SK-N-SH (cell line): ENCODE results near the gene NEAT1. TPM values are rescaled to one million over a fixed set of nuclear protein-coding genes. Genes with fewer than 3 reads are reported as not detected.
A peak's percentile ranks its signal among the peaks of the same experiment; 100 is the strongest.

Source experiments
- CTCF ChIA-PET: fragments of 300-600, 350-600 bp; formaldehyde crosslinking; extraction: SDS; loops from one replicate; lab custom pipeline; 2021; lab: Yijun Ruan, JAX
- POLR2A ChIA-PET: fragments of 350-600 bp; sonication (Branson Sonifier 250); formaldehyde crosslinking; extraction: SDS; loops from one replicate; lab custom pipeline; 2020; ENCODE audit warnings: antibody characterized with exemption, inconsistent platforms; lab: Yijun Ruan, JAX
- DNase-seq: peaks from one replicate; pipeline ENCODE4 v3.0.0; 2012
- H2AFZ ChIP-seq: fragments of 200-600 bp; sonication (generic); 2 replicates; pipeline ENCODE4 v1.8.1; 2016; ENCODE audit warnings: antibody characterized with exemption, mild to moderate bottlenecking, low read depth
- H3F3A ChIP-seq: fragments of 200-600 bp; sonication (generic); replicated peaks from 2 replicates; pipeline ENCODE3; 2016; ENCODE audit warnings: antibody characterized with exemption, mild to moderate bottlenecking; ENCODE audit not compliant: insufficient read depth
- H3K27ac ChIP-seq, 2 experiments: fragments of 200-500 bp in 1 of 2; fragments of 200-600 bp in 1 of 2; sonication (Bioruptor generic) in 1 of 2; sonication (generic), shearing (Covaris generic) in 1 of 2; 2 replicates each; pipeline versions ENCODE4 v1.5.1 to v1.6.1; 2014 to 2016; ENCODE audit warnings: low read depth in 2 of 2, inconsistent platforms in 1 of 2, low read length in 1 of 2, mild to moderate bottlenecking in 1 of 2, mixed read lengths in 1 of 2
- H3K27me3 ChIP-seq: fragments of 200-600 bp; sonication (generic), shearing (Covaris generic); 2 replicates; pipeline ENCODE4 v1.6.1; 2016; ENCODE audit warnings: mixed run types; ENCODE audit not compliant: insufficient read depth
- H3K36me3 ChIP-seq, 2 experiments: fragments of 200-500 bp in 1 of 2; fragments of 200-600 bp in 1 of 2; sonication (Bioruptor generic) in 1 of 2; sonication (generic) in 1 of 2; replicated peaks in 1 of 2; 2 replicates each; pipeline versions ENCODE3 to v1.5.1; 2014 to 2016; ENCODE audit warnings: low read length in 1 of 2, mild to moderate bottlenecking in 1 of 2; ENCODE audit not compliant: insufficient read depth in 2 of 2, control insufficient read depth in 1 of 2
- H3K4me1 ChIP-seq, 2 experiments: fragments of 200-500 bp in 1 of 2; fragments of 200-600 bp in 1 of 2; sonication (Bioruptor generic) in 1 of 2; sonication (generic), shearing (Covaris generic) in 1 of 2; 2 replicates each; pipeline versions ENCODE4 v1.5.1 to v1.6.1; 2014 to 2016; ENCODE audit warnings: low read depth in 1 of 2, low read length in 1 of 2, mixed run types in 1 of 2; ENCODE audit not compliant: insufficient read depth in 2 of 2, control insufficient read depth in 1 of 2
- H3K4me2 ChIP-seq: fragments of 200-600 bp; sonication (generic), shearing (Covaris generic); 2 replicates; pipeline ENCODE4 v1.6.1; 2017; ENCODE audit warnings: mixed run types
- H3K4me3 ChIP-seq, 2 experiments: fragments of 200-500 bp in 1 of 2; fragments of 200-600 bp in 1 of 2; sonication (Bioruptor generic) in 1 of 2; sonication (generic), shearing (Covaris generic) in 1 of 2; 2 replicates each; pipeline versions ENCODE4 v1.5.1 to v1.8.1; 2014 to 2016; ENCODE audit warnings: low read depth in 2 of 2, inconsistent platforms in 1 of 2, low read length in 1 of 2, mild to moderate bottlenecking in 1 of 2, mixed read lengths in 1 of 2, moderate library complexity in 1 of 2
- H3K79me2 ChIP-seq: fragments of 200-600 bp; sonication (generic); 2 replicates; pipeline ENCODE4 v1.8.1; 2017; ENCODE audit warnings: mild to moderate bottlenecking; ENCODE audit not compliant: insufficient read depth
- H3K9ac ChIP-seq: fragments of 200-600 bp; sonication (generic); 2 replicates; pipeline ENCODE4 v1.6.1; 2017; ENCODE audit warnings: mixed run types
- H3K9me2 ChIP-seq: fragments of 200-600 bp; sonication (generic); 2 replicates; pipeline ENCODE4 v1.6.1; 2017; ENCODE audit warnings: mixed run types
- H3K9me3 ChIP-seq: fragments of 200-600 bp; sonication (generic); 2 replicates; pipeline ENCODE4 v1.6.1; 2017; ENCODE audit warnings: mixed run types, mild to moderate bottlenecking, moderate library complexity
- H4K20me1 ChIP-seq: fragments of 200-600 bp; sonication (generic); 2 replicates; pipeline ENCODE4 v1.6.1; 2017; ENCODE audit warnings: mild to moderate bottlenecking, mixed run types; ENCODE audit not compliant: insufficient read depth
- CHD2 ChIP-seq: fragments of 150-350 bp; IDR thresholded peaks from 2 replicates; pipeline ENCODE4 v1.6.1; 2018; ENCODE audit warnings: low read length; ENCODE audit not compliant: partially characterized antibody
- ELF1 ChIP-seq: IDR thresholded peaks from 2 replicates; pipeline ENCODE4 v1.4.0; 2012
- EP300 ChIP-seq, 2 experiments: IDR thresholded peaks; 2 replicates each; pipeline versions ENCODE4 v1.4.0 to v1.6.1; 2012; ENCODE audit warnings: borderline replicate concordance in 1 of 2, low read depth in 1 of 2, low read length in 1 of 2
- EZH2phosphoT487 ChIP-seq: fragments of 200-600 bp; sonication (generic); IDR thresholded peaks from 2 replicates; pipeline ENCODE4 v1.6.1; 2017; ENCODE audit warnings: low read depth, mixed run types, mild to moderate bottlenecking, antibody characterized with exemption, moderate library complexity, borderline replicate concordance
- FOSL2 ChIP-seq: IDR thresholded peaks from 2 replicates; pipeline ENCODE4 v1.4.0; 2012; ENCODE audit warnings: low read depth, mild to moderate bottlenecking, moderate library complexity, borderline replicate concordance
- FOXJ3 ChIP-seq: sonication (generic); formaldehyde crosslinking; IDR thresholded peaks from 2 replicates; pipeline ENCODE4 v1.5.1; 2020; ENCODE audit warnings: mild to moderate bottlenecking, missing genetic modification reagents
- FOXM1 ChIP-seq: IDR thresholded peaks from 2 replicates; pipeline ENCODE4 v1.4.0; 2012; ENCODE audit warnings: low read depth, mild to moderate bottlenecking
- GATA2 ChIP-seq: sonication (generic); formaldehyde crosslinking; IDR thresholded peaks from 2 replicates; pipeline ENCODE4 v1.5.0; 2020; ENCODE audit warnings: mild to moderate bottlenecking, missing genetic modification reagents
- IRF3 ChIP-seq: fragments of 150-350 bp; IDR thresholded peaks from 2 replicates; pipeline ENCODE4 v1.6.1; 2016; ENCODE audit warnings: mild to moderate bottlenecking, low read depth, low read length
- JUND ChIP-seq: IDR thresholded peaks from 2 replicates; pipeline ENCODE4 v1.4.0; 2012
- MAX ChIP-seq: IDR thresholded peaks from 2 replicates; pipeline ENCODE4 v1.4.0; 2012; ENCODE audit warnings: low read depth
- MEF2A ChIP-seq: IDR thresholded peaks from 2 replicates; pipeline ENCODE4 v1.4.0; 2012; ENCODE audit warnings: low read depth, borderline replicate concordance
- MXI1 ChIP-seq: IDR thresholded peaks from 2 replicates; pipeline ENCODE4 v1.6.1; 2012; ENCODE audit warnings: mild to moderate bottlenecking, low read depth, low read length, improper control_type of control experiment
- NFIC ChIP-seq: IDR thresholded peaks from 2 replicates; pipeline ENCODE4 v1.4.0; 2012; ENCODE audit warnings: borderline replicate concordance
- NRF1 ChIP-seq: IDR thresholded peaks from 2 replicates; pipeline ENCODE4 v1.6.1; 2012; ENCODE audit warnings: low read depth, mild to moderate bottlenecking, low read length
- POLR2AphosphoS5 ChIP-seq: IDR thresholded peaks from 2 replicates; pipeline ENCODE4 v1.6.1; 2012; ENCODE audit warnings: low read depth, low read length
- RAD21 ChIP-seq: IDR thresholded peaks from 2 replicates; pipeline ENCODE4 v1.6.1; 2012; ENCODE audit warnings: mild to moderate bottlenecking, low read length
- REST ChIP-seq: IDR thresholded peaks from 2 replicates; pipeline ENCODE4 v1.6.1; 2012; ENCODE audit warnings: mild to moderate bottlenecking, low read depth, low read length, moderate library complexity
- RXRA ChIP-seq: IDR thresholded peaks from 2 replicates; pipeline ENCODE4 v1.4.0; 2012; ENCODE audit warnings: low read depth, mild to moderate bottlenecking, borderline replicate concordance
- SIN3A ChIP-seq: IDR thresholded peaks from 2 replicates; pipeline ENCODE4 v1.6.1; 2012; ENCODE audit warnings: low read depth, mild to moderate bottlenecking, low read length, moderate library complexity, borderline replicate concordance
- TCF12 ChIP-seq: IDR thresholded peaks from 2 replicates; pipeline ENCODE4 v1.4.0; 2012
- TEAD4 ChIP-seq: IDR thresholded peaks from 2 replicates; pipeline ENCODE4 v1.4.0; 2012; ENCODE audit warnings: mild to moderate bottlenecking, borderline replicate concordance; ENCODE audit not compliant: insufficient read depth
- USF1 ChIP-seq: IDR thresholded peaks from 2 replicates; pipeline ENCODE4 v1.4.0; 2012; ENCODE audit warnings: low read depth, borderline replicate concordance
- YY1 ChIP-seq: IDR thresholded peaks from 2 replicates; pipeline ENCODE4 v1.4.0; 2012; ENCODE audit warnings: low read depth, mild to moderate bottlenecking
- ZBTB33 ChIP-seq: IDR thresholded peaks from 2 replicates; pipeline ENCODE4 v1.4.0; 2012; ENCODE audit warnings: low read depth, borderline replicate concordance
- WGBS: methylation state at CpG from one replicate; pipeline ENCODE4 v1.1.6; 2017; ENCODE audit warnings: low lambda C conversion rate; 5-methylcytosine and 5-hydroxymethylcytosine counted together
- polyA plus RNA-seq, 3 experiments: library from polyadenylated mRNA; depleted of rRNA; stranded (reverse); fragments of >200 nt; gene quantifications; 2 replicates each; pipeline ENCODE4 v1.2.3, GENCODE V29; 2012

Gene NEAT1
- polyA plus RNA-seq, 1 of the 3 experiments (the other 2 are of a cell fraction), result 435 TPM

GRCh38 chr11:65420979-65421793, 1.4 kb upstream of the NEAT1 start:
- H3K4me3 ChIP-seq, result peak overlapping the region; percentile 77 to 83
- H3K4me2 ChIP-seq, result peak overlapping the region; percentile 94
- POLR2A ChIA-PET, result interaction anchor here (0.6 to 17.2 kb wide), 5 partner anchors 34 to 116 kb away, joined by 3 to 1027 read pairs (median 21); partner anchors contain the start of genes FRMD8, MALAT1 and SCYL1
- no peaks in the 10 kb centered on the region for H3K9me2 ChIP-seq
- H3K27ac ChIP-seq, result peak overlapping the region; percentile 100
- no peaks in the 10 kb centered on the region for H3K27me3 ChIP-seq
- peaks cover 96% of the 10 kb centered on the region for H3K79me2 ChIP-seq
- H3K4me1 ChIP-seq, result peaks cover 45 to 55% of the 10 kb centered on the region in 2 experiments
- peak overlapping the region; percentile 98 for H3K9ac ChIP-seq
- H4K20me1 ChIP-seq, result peaks cover 35% of the 10 kb centered on the region
- H3F3A ChIP-seq, result peaks cover 75% of the 10 kb centered on the region
- 4% methylated on average over 12 of the region's 15 CpGs for WGBS
- H3K36me3 ChIP-seq, result peaks cover 22 to 32% of the 10 kb centered on the region in 2 experiments
- peak; percentile 59 for DNase-seq
- CTCF ChIA-PET, result interaction anchor here (0.6 to 13.0 kb wide), 9 partner anchors 38 to 106 kb away, joined by 3 to 223 read pairs (median 3); partner anchors contain the start of gene MALAT1
- no peaks in the 10 kb centered on the region for H3K9me3 ChIP-seq
- H2AFZ ChIP-seq, result no peak overlapping the region
- 0 out of 2 replicates have a peak, but pooled peaks have one; percentile 51 for TF ChIP-seq YY1
- TF ChIP-seq EP300 (IDR thresholded peaks at IDR 0.05; ENCODE audit: borderline replicate concordance in 1 of 2, low read depth in 1 of 2, low read length in 1 of 2), result peak; percentile 75 to 90
- peak; percentile 86 for TF ChIP-seq TCF12
- no peak for TF ChIP-seq FOXJ3 (CRISPR knock-in tag)
- TF ChIP-seq IRF3, result no peak
- TF ChIP-seq NFIC, result peak; percentile 74
- peak; percentile 93 for TF ChIP-seq MAX
- TF ChIP-seq MXI1, result peak; percentile 90
- peak; percentile 97 for TF ChIP-seq RXRA
- 0 out of 2 replicates have a peak, but pooled peaks have one; percentile 38 for TF ChIP-seq REST
- TF ChIP-seq ZBTB33, result peak; percentile 27; the same call in 1 of the 2 replicates
- TF ChIP-seq SIN3A, result peak; percentile 94
- peak; percentile 42; the same call in 1 of the 2 replicates for TF ChIP-seq GATA2 (CRISPR knock-in tag)
- TF ChIP-seq JUND, result peak; percentile 64
- peak; percentile 83 for TF ChIP-seq FOSL2
- TF ChIP-seq FOXM1, result 0 out of 2 replicates have a peak, but pooled peaks have one; percentile 66
- peak; percentile 86 for TF ChIP-seq POLR2AphosphoS5
- peak; percentile 33; the same call in 1 of the 2 replicates for TF ChIP-seq ELF1
- TF ChIP-seq CHD2, result no peak
- TF ChIP-seq NRF1, result no peak
- no peak for TF ChIP-seq MEF2A
- no peak for TF ChIP-seq RAD21
- no peak for TF ChIP-seq TEAD4
- no peak for TF ChIP-seq EZH2phosphoT487
- TF ChIP-seq USF1, result peak; percentile 89
